Esophagus squamous epithelium (tissue), 5 donors: ENCODE measurements around the gene ARFGAP1. TPM values are rescaled to one million over a fixed set of nuclear protein-coding genes. Genes with fewer than 3 reads are reported as not detected.

ENCODE experiments used
- DNase-seq: peaks from one replicate; lab custom pipeline; 2025; lab: John Stamatoyannopoulos, UW
- H3K27ac ChIP-seq, 4 donors: fragments of 200-600 bp; sonication (generic); one replicate each; pipeline ENCODE4 v1.5.1; 2016 to 2019; ENCODE audit warnings: mild to moderate bottlenecking in 1 of 4
- H3K27me3 ChIP-seq, 4 donors: fragments of 200-600 bp; sonication (generic); 1 replicate in 3 of 4; 2 replicates in 1 of 4; pipeline versions ENCODE4 v1.5.1 to v1.6.0; 2017 to 2021; ENCODE audit warnings: antibody characterized with exemption in 1 of 4
- H3K36me3 ChIP-seq, 3 donors: fragments of 200-600 bp; sonication (generic); one replicate each; pipeline ENCODE4 v1.5.1; 2016 to 2019
- H3K4me1 ChIP-seq, 3 donors: fragments of 200-600 bp; sonication (generic); one replicate each; pipeline ENCODE4 v1.5.1; 2017 to 2019
- H3K4me3 ChIP-seq, 4 donors: fragments of 200-600 bp; sonication (generic); 1 replicate in 3 of 4; 2 replicates in 1 of 4; pipeline ENCODE4 v1.5.1; 2016 to 2019; ENCODE audit warnings: mild to moderate bottlenecking in 2 of 4, moderate library complexity in 1 of 4
- H3K9me3 ChIP-seq, 3 donors: fragments of 200-600 bp; sonication (generic); one replicate each; pipeline ENCODE4 v1.5.1; 2016 to 2019
- POLR2A ChIP-seq, 4 donors: fragments of 450-650 bp; IDR thresholded peaks; one replicate each; pipeline ENCODE4 v1.6.1; 2017; ENCODE audit warnings: antibody characterized with exemption in 4 of 4, mild to moderate bottlenecking in 4 of 4, moderate library complexity in 3 of 4
- WGBS, 2 donors: methylation state at CpG; one replicate each; pipeline ENCODE4 v1.1.5; 2018; 5-methylcytosine and 5-hydroxymethylcytosine counted together
- intact Hi-C: fragments of 100-400 bp; cut with DNase I; formaldehyde crosslinking; loops from one replicate; pipeline ENCODE4 v1.15.0; 2022
- total RNA-seq, 4 donors: library from RNA; depleted of rRNA; stranded (reverse); fragments of >200 nt; gene quantifications; one replicate each; pipeline ENCODE4 v1.1.0, GENCODE V29; 2016
- TF ChIP-seq, protein P1 (sequence below), 6 experiments: fragments of 450-650 bp in 4 of 6; fragments of 200-600 bp in 2 of 6; sonication (generic) in 2 of 6; IDR thresholded peaks; one replicate each; pipeline ENCODE4 v1.5.1; 2016 to 2019; ENCODE audit warnings: antibody characterized with exemption in 6 of 6, mild to moderate bottlenecking in 4 of 6, moderate library complexity in 4 of 6
- donor health status: DM: yes; HTN: yes; CAD: no.

The ARFGAP1 gene
- total RNA-seq, 4 donors from 2014 or later: 18.4 to 37.4 (median 30.7) TPM

DNA sequence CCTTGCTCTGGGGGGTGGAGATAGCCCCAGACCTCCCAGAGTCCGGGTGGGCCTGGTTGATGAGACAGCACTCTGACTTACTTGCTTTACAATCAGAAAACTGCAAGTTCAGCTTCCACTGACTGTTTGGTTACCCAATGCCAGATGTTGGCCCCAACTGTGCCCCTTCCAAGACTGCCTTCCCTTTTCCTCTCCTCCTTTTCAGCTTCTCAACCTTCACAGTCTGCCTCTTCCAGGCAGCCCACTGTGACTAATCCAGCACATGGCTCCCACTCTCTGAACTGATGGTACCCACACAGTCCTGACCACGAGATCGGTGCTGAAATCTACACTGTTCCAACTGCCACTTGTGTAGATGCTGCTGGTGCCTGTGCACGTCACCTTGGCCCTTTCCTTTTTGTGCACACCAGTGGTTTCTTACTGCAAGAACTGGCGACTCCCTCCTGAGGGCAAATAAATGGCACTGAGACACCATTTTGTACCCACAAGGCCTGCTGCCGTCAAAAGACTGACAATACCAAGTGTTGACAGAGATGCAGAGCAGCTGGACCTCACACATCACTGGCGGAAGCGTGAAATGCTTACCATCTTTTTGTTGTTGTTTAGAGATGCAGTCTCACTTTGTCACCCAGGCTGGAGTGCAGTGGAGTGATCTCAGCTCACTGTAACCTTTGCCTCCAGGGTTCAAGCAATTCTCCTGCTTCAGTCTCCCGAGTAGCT, 1.8 kb upstream of the ARFGAP1 start:
- no peak overlapping the region for H3K4me3 ChIP-seq
- intact Hi-C loops: no loop called here
- no peak for DNase-seq
- no peaks in the 10 kb centered on the region for H3K9me3 ChIP-seq
- H3K36me3 ChIP-seq: peaks cover 0 to 5% (median under 1%) of the 10 kb centered on the region in 3 donors
- 83 to 90% methylated on average over 8 to 9 of the region's 9 CpGs for WGBS, 2 donors
- no peak overlapping the region for H3K27ac ChIP-seq
- H3K4me1 ChIP-seq: peaks cover 18 to 40% (median 24%) of the 10 kb centered on the region in 3 donors
- TF ChIP-seq POLR2A (IDR thresholded peaks at IDR 0.05): no peak
- TF ChIP-seq, protein P1, sequence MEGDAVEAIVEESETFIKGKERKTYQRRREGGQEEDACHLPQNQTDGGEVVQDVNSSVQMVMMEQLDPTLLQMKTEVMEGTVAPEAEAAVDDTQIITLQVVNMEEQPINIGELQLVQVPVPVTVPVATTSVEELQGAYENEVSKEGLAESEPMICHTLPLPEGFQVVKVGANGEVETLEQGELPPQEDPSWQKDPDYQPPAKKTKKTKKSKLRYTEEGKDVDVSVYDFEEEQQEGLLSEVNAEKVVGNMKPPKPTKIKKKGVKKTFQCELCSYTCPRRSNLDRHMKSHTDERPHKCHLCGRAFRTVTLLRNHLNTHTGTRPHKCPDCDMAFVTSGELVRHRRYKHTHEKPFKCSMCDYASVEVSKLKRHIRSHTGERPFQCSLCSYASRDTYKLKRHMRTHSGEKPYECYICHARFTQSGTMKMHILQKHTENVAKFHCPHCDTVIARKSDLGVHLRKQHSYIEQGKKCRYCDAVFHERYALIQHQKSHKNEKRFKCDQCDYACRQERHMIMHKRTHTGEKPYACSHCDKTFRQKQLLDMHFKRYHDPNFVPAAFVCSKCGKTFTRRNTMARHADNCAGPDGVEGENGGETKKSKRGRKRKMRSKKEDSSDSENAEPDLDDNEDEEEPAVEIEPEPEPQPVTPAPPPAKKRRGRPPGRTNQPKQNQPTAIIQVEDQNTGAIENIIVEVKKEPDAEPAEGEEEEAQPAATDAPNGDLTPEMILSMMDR (IDR thresholded peaks at IDR 0.05): no peak
- peaks cover 0 to 20% (median 0%) of the 10 kb centered on the region in 4 donors for H3K27me3 ChIP-seq

DNA sequence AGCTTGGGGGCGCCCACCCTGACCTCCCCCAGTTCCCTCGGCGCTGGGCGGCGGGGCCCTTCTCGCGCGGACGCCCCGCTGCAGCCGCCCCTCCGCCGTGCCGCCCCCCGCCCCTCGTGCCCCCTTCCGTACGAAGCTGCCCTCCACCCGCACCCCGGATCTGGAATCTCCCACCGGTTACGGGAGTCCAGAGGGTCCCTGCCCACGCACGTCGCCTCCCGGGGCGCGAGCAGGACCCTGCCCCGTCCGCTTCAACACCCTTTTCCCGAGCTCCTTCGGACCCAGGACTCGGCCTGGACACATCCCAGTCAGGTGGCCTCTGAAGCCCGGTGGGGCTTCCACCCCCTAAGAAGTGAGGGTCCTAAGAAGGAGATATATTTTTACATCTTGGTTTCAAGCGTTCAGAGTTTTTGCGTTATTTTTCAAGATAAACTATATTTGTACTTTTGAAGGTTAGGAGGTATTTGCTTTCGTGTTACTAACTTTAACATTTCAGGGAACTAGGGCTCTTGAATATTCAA, 506 bp downstream of the ARFGAP1 start:
- Histone ChIP-seq H3K9me3 (no peaks in the 10 kb centered on the region), H3K27ac (peak overlapping the region; percentile 74 to 92 (median 82)), H3K27me3 (no peaks in the 10 kb centered on the region), H3K4me3 (peak overlapping the region; percentile 79 to 100 (median 90)), H3K4me1 (peaks cover 18 to 40% (median 24%) of the 10 kb centered on the region in 3 donors), H3K36me3 (peaks cover 0 to 28% (median 20%) of the 10 kb centered on the region in 3 donors)
- intact Hi-C loops: no loop called here
- no peak for TF ChIP-seq POLR2A (IDR thresholded peaks at IDR 0.05)
- DNase-seq: no peak
- 0 to 1% methylated on average over 11 to 18 of the region's 37 CpGs for WGBS, 2 donors

DNA sequence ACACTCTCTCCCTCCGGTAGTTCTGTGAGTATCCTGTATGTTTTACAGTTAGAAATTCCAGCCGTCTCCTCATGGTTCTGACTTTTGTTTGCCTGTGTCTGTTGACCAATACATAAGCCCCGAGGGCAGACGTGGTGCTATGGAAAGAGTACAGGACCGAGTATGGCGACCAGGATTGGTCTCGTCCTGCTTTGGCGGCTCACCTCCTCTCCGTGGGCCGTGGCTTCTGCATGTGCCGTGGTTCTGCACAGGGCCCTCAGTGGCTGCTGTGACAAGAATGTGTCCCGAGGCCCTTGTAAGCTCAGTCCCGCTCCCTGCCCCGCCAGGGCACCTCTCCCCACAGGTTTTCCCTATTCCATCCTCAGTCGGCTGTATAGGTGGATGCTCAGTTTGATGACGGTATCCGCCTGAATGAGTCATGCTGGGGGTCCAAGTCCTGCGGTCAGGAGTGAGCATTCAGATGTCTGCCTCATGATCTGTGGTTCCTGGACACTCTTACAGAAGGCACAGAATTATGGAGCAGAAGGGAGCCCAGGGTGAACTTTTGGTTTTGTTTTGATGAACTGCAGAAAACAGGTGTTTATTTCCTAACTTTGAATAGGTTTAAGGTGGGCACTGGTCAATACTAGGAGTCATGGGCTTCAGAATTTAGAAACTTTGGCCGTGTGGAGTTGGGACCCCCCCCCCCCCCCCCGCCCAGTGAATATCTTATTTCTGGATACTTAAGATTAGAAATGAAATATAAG, 1.2 kb downstream of the ARFGAP1 start:
- TF ChIP-seq, protein P1 (IDR thresholded peaks at IDR 0.05): no peak
- no peak for TF ChIP-seq POLR2A (IDR thresholded peaks at IDR 0.05)
- H3K36me3 ChIP-seq: peaks cover 4 to 35% (median 22%) of the 10 kb centered on the region in 3 donors
- WGBS, 2 donors: 16 to 24% methylated on average over 17 to 18 of the region's 20 CpGs
- H3K4me1 ChIP-seq: peaks cover 18 to 36% (median 24%) of the 10 kb centered on the region in 3 donors
- intact Hi-C loops: no loop called here
- peak overlapping the region; percentile 79 to 100 (median 90) for H3K4me3 ChIP-seq
- H3K27ac ChIP-seq: peak overlapping the region in 2 of 4 donors; percentile 74 to 92
- H3K27me3 ChIP-seq: no peaks in the 10 kb centered on the region
- H3K9me3 ChIP-seq: no peaks in the 10 kb centered on the region
- DNase-seq: no peak

DNA sequence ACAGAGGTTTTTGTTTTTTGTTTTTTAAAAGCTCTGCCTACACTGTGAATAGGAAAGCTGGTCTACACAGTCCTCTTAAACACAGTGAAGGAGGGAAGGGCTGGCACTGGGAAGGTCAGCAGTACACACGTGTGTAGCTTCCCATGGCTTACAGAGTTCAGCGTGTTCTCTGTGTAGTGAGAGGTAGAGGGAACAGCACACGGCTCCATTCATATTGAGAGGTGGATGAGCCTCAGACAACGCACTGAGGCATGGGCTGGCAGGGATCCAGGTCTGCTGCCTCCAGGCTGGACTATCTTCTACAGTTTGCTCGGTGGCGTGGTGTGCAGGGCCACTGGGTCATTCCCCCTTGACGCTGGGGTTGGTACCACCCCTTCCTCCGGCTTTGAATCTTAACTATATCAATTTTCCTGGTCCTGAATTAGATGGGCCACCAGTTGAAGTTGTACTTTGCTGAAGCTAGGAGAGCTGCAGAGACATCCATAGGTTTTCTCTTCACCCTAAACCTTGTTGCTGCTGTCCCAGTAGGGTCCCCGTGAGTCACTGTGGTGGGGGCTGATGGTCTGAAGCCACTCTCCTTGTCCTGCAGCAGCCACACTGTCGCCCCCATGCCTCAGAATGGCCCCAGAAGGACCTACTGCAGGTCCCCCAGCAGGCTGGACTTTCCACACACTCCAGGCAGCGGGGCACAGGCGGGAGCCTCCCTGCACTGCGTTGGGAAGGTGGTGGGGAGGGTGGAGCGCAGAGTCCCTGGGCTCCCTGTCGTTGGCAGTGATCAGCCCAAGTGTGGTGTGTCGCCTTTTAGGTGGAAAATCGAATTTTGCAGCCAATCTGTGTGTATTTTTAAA, 2.0 kb downstream of the ARFGAP1 start:
- H3K4me3 ChIP-seq: no peak overlapping the region

More for the DNA sequence above, 2.0 kb downstream of the ARFGAP1 start:
- Histone ChIP-seq H3K9me3 (no peaks in the 10 kb centered on the region), H3K27me3 (no peaks in the 10 kb centered on the region), H3K27ac (no peak overlapping the region), H3K36me3 (peaks cover 5 to 43% (median 27%) of the 10 kb centered on the region in 3 donors), H3K4me1 (peaks cover 18 to 32% (median 20%) of the 10 kb centered on the region in 3 donors)
- no peak for TF ChIP-seq POLR2A (IDR thresholded peaks at IDR 0.05)
- TF ChIP-seq, protein P1 (IDR thresholded peaks at IDR 0.05): no peak
- 61 to 80% methylated on average over 10 of the region's 17 CpGs for WGBS, 2 donors
- intact Hi-C loops: no loop called here
- no peak for DNase-seq
